SH-SY5Y (cell line): ENCODE data around the gene PLCB4.

Experiments used
- GATA2 ChIP-seq: IDR thresholded peaks from 2 replicates; pipeline ENCODE4 v1.6.1; 2011; ENCODE audit warnings: mild to moderate bottlenecking, low read depth, low read length
- GATA3 ChIP-seq: IDR thresholded peaks from 2 replicates; pipeline ENCODE4 v1.6.1; 2011; ENCODE audit warnings: low read depth, mild to moderate bottlenecking, low read length, moderate library complexity

DNA sequence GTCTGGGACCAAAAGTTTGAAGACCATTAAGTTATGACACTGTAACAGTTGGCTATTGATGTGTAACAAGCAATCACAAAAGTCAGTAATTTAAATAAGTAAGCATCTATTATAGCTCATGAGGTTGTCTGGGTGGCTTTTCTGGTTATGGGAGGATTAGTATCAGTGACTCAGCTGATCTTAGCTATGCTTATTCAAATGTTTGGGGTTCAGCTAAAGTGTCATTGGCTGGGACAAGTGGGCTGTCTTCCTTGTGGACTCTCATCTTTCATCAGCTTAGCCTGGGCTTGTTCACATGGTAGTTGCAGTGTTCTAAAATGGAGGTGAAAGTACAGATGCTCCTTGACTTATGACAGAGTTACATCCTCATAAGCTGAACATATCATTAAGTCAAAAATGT is 370.9 kb downstream of the PLCB4 start:
- TF ChIP-seq GATA2 (no peak), GATA3 (no peak)
